NCI-H1092 (cell line): ENCODE results near the gene IGDCC3.

ENCODE experiments used
- DNase-seq: peaks from one replicate; lab custom pipeline; 2025; lab: John Stamatoyannopoulos, UW

IGDCC3 gene

GRCh38 chr15:65377976-65378366 is at the start of gene IGDCC3:
TSS of gene IGDCC3 (minus strand) at chr15:65378002. CDS start at chr15:65377788, 214 bp downstream.
- no peak for DNase-seq

DNA sequence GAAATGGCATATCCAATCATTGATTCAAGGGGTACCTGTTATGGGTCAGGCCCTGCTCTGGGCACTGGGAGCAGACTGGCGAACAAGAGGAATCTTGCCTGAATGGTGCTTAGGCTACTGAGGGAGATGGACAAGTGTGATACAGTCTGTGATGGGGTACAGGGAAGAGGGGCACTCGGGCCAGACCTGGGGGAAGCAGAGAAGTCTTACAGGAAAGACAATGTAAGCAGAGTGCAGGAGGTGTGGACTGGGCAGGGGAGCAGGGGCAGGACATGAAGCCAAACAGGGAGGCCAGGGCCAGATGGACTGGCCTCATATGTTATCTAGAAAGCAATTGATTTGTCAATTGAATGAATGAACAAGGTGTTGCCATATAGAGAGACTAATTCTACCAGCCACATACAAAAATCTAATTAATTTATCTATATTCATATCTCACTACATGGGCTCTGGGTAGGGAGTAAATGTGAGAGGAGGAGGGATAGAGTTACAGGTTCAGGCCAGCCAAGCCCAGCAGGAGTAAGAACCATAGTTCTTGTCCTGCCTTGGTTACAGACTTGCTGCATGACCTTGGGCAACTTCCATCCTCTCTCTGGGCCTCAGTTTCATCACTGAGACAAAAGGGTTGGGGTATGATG is 48.5 kb upstream of the IGDCC3 start:
- no peak for DNase-seq

- DNase-seq = no peak
Observed at GRCh38 chr15:65424683-65425082, 46.9 kb upstream of the IGDCC3 start.

DNA sequence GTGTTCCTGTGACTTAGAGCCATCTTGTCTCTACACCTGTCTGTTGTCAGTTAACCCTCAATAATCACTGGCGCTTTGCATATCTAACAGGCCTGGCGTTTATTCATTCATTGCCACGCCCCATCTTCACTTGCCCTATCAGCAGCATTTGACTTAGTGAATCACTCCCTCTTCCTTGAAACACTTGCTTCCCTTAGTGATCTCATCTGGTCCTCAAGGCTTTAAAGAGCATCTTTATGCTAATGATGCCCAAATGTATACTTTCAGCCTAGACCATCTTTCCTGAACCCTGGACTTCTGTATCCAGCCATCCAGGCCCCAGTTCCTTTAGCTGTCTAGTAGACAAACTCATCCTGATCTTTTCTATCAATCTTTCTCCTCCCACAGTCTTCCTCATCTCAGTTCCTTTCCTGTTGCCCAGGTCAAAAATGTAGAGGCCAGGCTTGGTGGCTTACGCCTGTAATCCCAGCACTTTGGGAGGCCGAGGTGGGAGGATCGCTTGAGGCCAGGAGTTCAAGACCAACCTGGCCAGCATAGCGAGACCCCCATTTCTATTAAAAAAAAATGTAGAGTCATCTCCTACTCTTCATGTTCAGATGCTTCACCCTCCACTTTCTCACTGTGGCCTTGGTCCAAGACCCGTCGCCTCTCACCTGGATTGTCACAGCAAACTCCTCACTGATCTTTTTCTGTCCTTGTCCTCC is 46.3 kb upstream of the IGDCC3 start:
- DNase-seq = no peak

DNA sequence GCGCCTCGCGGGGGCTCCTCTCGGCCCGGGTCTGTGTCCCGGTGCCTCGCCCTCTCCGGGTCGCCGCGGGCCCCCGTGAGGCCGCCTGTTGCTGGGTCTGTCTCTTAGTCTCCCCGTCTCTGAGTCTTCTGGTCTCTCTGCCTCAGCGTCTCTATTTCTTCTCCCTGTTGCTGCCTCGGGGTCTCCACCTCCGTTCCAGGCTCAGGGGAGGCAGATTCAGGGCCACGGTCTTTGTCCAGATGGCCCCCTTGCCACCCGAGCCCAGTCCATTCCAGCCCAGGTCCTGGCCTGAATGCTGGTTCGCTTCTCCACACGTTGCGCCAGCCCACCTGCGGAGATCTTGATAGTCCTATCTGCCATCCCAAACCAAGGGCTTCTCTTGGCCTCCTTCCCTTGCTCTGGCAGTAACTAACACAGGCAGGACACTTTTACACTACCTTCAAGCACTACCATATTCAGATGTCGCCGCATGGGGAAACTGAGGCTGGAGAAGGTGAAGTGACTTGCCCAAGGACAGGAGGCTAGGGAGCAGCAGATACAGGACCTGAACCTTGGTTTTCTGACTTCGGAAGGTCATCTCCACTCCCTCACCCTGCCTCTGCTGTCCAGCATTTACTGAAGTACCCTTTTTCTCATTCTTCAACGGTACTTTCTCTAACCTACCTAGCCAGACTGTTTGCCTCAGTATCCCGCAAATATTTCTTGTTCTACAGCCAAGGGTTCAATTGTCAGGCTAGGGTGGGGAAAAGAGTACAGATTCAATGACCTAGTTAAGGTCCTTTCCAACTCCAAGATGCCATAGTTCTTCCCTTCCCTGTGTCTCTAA is 45.6 kb upstream of the IGDCC3 start:
- no peak for DNase-seq

DNA sequence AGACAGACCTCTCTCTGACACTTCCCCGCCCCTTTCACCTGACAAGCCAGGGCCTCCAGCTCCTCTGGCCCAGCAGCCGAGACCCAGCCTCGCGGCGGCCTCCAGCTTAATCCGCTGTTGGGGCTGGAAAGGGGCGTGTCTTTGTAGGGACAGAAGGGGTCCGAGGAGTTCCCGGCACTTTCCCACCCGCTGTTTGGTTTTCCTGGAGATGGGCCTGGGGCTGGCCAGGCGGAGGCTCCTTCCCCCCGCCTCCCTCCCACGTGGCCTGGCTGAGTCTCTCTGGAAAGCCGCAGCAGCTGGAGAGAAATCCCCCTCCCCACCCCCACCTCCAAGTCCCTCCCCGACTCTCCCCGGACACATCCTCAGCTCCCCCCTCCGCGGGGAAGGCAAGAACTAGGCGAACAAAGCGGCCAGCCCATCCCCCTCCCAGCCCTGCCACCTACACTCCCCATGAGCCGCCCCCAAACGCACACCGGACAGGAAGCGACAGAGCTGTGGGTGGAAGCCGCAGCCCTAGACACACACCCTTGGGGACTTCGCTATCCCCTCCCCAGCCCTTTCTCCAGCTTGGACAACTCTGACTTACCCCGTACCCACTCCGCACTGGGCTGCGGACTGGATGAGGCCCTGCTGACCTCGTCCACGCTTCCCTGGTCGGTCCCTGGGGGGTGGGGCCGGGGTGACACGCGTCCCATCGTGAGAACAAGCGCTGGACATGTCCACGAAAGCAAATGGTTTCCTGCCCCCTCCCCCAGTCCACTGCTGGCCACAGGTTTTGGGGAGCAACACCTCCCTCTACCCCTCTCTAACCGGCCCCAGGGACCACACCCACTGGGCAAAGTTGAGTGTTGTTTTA is 43.8 kb upstream of the IGDCC3 start:
- DNase-seq = no peak

- DNase-seq = no peak
Observed at GRCh38 chr15:65420975-65421359, 43.2 kb upstream of the IGDCC3 start.

DNA sequence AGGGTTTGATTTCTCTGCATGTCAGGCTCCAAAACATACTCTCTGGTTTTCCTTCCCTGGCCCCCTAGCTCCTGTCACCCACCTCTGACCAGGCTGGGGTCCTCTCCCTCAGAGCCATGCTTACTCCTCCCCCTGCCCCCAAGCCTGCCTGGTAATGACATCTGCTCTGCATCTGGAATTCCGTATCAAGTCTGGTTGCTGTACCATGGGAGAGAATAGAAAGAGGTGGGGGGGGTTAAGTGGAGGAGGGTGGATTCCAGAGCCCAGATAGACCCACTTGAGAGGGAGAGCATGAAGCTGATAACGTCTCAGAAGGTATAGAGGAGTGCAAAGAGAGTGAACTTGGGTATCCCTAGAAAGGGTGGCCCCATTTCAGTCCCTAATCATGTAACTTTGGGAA is 40.8 kb upstream of the IGDCC3 start:
- DNase-seq = no peak

DNA sequence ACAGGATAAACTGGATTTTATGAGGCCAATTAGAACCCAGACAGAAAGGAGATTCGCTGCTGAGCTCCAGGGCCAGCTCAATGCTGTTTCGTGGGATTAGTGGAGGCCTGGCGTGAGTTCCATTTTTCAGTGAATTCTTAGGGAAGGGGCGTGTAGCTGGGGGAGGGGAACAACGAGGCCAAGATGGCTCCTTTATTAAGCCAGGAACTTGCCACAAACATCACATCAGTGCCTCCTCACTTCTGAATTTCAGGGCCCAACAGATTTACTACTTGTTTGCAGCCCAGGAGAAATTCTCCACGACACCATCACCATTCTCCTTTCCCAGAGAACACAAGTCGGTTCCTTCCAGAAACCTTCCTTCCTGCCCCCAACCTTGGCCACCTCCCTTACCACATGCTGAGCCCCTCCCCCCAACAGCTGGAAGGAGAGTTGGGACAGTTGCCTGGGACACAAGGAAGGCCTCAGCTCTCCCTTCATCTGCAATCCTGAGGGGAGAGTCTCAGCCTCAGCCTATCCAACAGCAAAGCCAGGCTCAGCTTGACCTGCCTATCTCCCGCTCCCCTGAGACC is 39.1 kb upstream of the IGDCC3 start:
- no peak for DNase-seq

DNA sequence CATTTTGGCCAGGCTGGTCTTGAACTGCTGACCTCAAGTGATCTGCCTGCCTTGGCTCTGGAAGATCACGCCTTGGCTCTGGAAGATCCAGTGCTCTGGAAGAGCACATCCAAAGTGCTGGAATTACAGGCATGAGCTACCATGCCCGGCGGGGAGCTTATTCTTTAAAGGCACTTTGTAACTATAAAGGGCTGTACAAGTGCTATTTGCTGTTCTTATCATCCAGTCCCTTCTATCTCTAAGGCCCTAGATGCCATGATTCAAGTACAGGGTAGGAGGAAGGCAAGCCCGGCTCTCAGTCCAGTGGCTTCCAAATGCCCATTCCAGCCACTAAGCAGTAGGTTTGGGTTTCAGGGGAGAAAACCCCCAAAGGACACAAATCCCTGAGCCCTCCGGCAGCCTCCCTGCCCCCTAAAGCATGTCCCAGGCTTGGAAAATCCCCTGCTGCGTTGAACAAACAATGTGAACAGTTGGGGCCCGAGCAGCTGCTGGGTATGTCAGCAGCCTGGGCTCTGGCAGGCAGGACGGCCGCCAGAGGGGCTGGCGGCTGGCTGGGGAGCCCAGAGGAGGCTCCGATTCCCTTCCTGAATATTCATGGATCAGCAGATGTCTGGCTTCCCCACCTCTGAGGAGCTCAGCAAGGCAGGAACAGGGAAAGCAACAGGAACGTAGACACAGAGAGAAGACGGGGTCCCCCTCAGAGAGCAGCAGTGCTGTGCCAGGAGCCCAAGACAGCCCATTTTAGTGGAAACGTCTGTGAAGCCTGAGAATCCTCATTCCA is 37.2 kb upstream of the IGDCC3 start:
- DNase-seq = peak; percentile 74

- DNase-seq = no peak
Observed at GRCh38 chr15:65413760-65414144, 36.0 kb upstream of the IGDCC3 start.

GRCh38 chr15:65413051-65413759 is 35.4 kb upstream of the IGDCC3 start:
- no peak for DNase-seq

- no peak for DNase-seq
Observed at GRCh38 chr15:65412556-65412955, 34.8 kb upstream of the IGDCC3 start.

DNA sequence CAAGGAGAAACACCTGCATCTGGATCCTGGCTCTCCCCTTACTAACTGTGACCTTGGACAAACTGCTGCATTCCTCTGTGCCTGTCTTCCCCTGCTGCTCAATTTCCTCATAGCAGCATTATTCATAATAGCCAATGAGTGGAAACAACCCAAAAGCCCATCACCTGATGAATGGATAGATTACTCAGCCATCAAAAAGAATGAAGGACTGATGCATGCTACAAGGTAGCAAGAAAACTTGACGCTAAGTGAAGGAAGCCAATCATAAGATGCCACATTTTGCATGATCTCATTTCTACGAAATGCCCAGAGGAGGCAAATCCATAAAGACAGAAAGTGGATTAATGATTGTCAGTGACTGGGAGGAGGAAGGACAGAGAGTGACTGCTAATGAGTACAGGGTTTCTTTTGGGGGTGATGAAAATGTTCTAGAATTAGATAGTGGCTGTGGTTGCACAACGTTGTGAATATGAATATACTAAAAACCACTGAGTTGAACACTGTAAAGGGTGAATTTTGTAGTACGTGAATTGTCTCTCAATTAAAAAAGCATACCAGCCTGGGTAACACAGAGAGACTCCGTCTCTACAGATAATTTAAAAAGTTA is 33.8 kb upstream of the IGDCC3 start:
- no peak for DNase-seq

DNA sequence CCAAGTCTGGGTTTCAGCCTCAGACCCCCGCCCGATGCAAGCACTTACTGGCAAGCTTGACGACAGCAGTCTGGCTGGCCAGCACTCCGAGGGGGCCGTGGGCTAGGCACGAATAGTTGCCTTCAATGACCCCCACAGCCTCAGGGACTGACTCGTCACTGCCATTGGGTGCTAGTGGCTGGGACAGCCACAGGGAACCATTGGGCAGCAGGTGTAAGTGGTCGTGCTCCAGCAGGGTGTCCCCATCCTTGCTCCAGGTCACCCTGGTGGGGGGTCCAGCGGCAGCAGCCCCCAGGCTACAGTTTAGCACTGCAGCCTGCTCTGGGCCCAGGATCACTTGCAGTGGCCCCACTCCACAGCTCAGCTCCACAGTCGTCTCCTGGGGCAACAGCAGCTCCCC is 33.2 kb upstream of the IGDCC3 start:
- no peak for DNase-seq

- no peak for DNase-seq
Observed at GRCh38 chr15:65410036-65410435, 32.2 kb upstream of the IGDCC3 start.

DNA sequence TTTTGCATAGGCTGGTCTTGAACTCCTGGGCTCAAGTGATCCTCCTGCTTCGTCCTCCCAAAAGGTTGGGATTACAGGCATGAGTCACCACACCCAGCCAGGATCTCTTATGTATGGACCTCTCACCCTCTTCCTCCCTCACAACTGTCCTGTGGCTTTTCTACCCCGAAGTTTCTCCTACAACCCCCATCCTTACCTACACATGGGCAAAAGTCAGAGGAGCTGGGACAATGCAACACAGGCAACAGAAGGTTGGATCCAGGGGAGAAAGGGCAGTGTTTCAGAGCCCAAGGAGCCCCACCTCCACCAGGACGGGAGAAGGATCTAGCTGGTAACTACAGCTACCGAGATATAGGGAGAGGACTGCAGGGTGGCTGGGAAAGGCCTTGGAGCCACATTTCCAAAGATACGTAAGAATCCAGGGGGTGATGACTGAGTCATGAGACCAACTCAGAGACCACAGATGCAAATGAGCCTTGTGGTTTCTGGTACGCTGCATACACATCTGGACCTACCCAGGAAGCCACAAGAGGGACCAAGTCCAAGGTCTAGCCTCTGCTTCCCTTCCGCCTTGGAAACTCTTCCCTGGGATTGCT is 31.3 kb upstream of the IGDCC3 start:
- DNase-seq = no peak

GRCh38 chr15:65408324-65409035 is 30.7 kb upstream of the IGDCC3 start:
- no peak for DNase-seq
